Karpas-422 (cell line): ENCODE measurements around the gene DEDD. TPM values are rescaled to one million over a fixed set of nuclear protein-coding genes. Genes with fewer than 3 reads are reported as not detected.

Source experiments
- DNase-seq: peaks from one replicate; pipeline ENCODE4 v3.0.0-alpha.2; 2015
- H2AFZ ChIP-seq: fragments of 200-600 bp; sonication (generic); 2 replicates; pipeline ENCODE4 v1.6.1; 2014; ENCODE audit warnings: antibody characterized with exemption, low read length, mixed read lengths
- H3K27ac ChIP-seq: fragments of 200-600 bp; sonication (generic); 2 replicates; pipeline ENCODE4 v1.5.1; 2014; ENCODE audit warnings: mild to moderate bottlenecking, low read length, moderate library complexity
- H3K27me3 ChIP-seq: fragments of 200-600 bp; sonication (generic); 2 replicates; pipeline ENCODE4 v1.6.1; 2014; ENCODE audit warnings: low read length, mixed read lengths
- H3K36me3 ChIP-seq: fragments of 200-600 bp; sonication (generic); 2 replicates; pipeline ENCODE4 v1.6.1; 2014; ENCODE audit warnings: low read length, mixed read lengths; ENCODE audit not compliant: insufficient read depth
- H3K4me1 ChIP-seq: fragments of 200-600 bp; sonication (generic); 2 replicates; pipeline ENCODE4 v1.6.1; 2014; ENCODE audit warnings: mild to moderate bottlenecking, low read length, mixed read lengths
- H3K4me2 ChIP-seq: fragments of 200-600 bp; sonication (generic); 2 replicates; pipeline ENCODE4 v1.6.1; 2014; ENCODE audit warnings: low read length, low read depth, mild to moderate bottlenecking; ENCODE audit not compliant: poor library complexity, severe bottlenecking
- H3K4me3 ChIP-seq: fragments of 200-600 bp; sonication (generic); 2 replicates; pipeline ENCODE4 v1.5.1; 2014; ENCODE audit warnings: mild to moderate bottlenecking, antibody characterized with exemption, low read length, mixed read lengths
- H3K79me2 ChIP-seq: fragments of 200-600 bp; sonication (generic); 2 replicates; pipeline ENCODE4 v1.6.1; 2014; ENCODE audit warnings: mild to moderate bottlenecking, low read length, mixed read lengths
- H3K9ac ChIP-seq: fragments of 200-600 bp; sonication (generic); 2 replicates; pipeline ENCODE4 v1.6.0; 2014; ENCODE audit warnings: low read length
- H3K9me2 ChIP-seq: fragments of 200-600 bp; sonication (generic), shearing (Covaris generic); replicated peaks from 2 replicates; pipeline ENCODE4 v1.6.0; 2014; ENCODE audit warnings: mild to moderate bottlenecking, low read length, moderate library complexity; ENCODE audit not compliant: insufficient read depth
- H3K9me3 ChIP-seq: fragments of 300-700, 200-600 bp; sonication (generic); 2 replicates; pipeline ENCODE4 v1.6.1; 2014; ENCODE audit warnings: low read length, mixed read lengths
- H4K20me1 ChIP-seq: fragments of 200-600 bp; sonication (generic); 2 replicates; pipeline ENCODE4 v1.6.1; 2014; ENCODE audit warnings: mild to moderate bottlenecking, antibody characterized with exemption, low read length, low read depth; ENCODE audit not compliant: insufficient read depth
- total RNA-seq: library from RNA; depleted of rRNA; stranded (reverse); fragments of >200 nt; shearing (Covaris generic); gene quantifications from 2 replicates; pipeline ENCODE4 v1.2.3, GENCODE V29; 2014; ENCODE audit warnings: low replicate concordance

Gene DEDD
- total RNA-seq, 1 experiment from 2014 or later, result 25.6 TPM

- no peaks in the 10 kb centered on the region for H3K9me2 ChIP-seq
- peak overlapping the region; percentile 97 for H3K4me2 ChIP-seq
- H3K4me1 ChIP-seq, result peaks cover 21% of the 10 kb centered on the region
- H3K79me2 ChIP-seq, result peaks cover 11% of the 10 kb centered on the region
- no peaks in the 10 kb centered on the region for H3K27me3 ChIP-seq
- peak overlapping the region; percentile 84 for H3K4me3 ChIP-seq
- peak overlapping the region; percentile 81 for H3K9ac ChIP-seq
- peaks cover 10% of the 10 kb centered on the region; the same call in 1 of the 2 replicates for H3K36me3 ChIP-seq
- no peaks in the 10 kb centered on the region for H3K9me3 ChIP-seq
- no peaks in the 10 kb centered on the region for H4K20me1 ChIP-seq
- no peak overlapping the region for H3K27ac ChIP-seq
- no peak overlapping the region for H2AFZ ChIP-seq
- peak; percentile 52 for DNase-seq
Measured at GRCh38 chr1:161099090-161099802, 33.2 kb downstream of the DEDD start.

- Histone ChIP-seq H3K79me2 (peaks cover 4% of the 10 kb centered on the region; the same call in 1 of the 2 replicates), H3K4me2 (peak within 1 kb of the TSS; percentile 97), H3K4me1 (peaks cover 21% of the 10 kb centered on the region), H2AFZ (peak within 1 kb of the TSS; percentile 75), H3K4me3 (peak within 1 kb of the TSS; percentile 84), H3K27me3 (no peaks in the 10 kb centered on the region), H3K9ac (peak within 1 kb of the TSS; percentile 81), H3K36me3 (peaks cover 10% of the 10 kb centered on the region; the same call in 1 of the 2 replicates), H3K27ac (peak within 1 kb of the TSS; percentile 71), H3K9me3 (no peaks in the 10 kb centered on the region), H4K20me1 (no peaks in the 10 kb centered on the region), H3K9me2 (no peaks in the 10 kb centered on the region)
- DNase-seq, result peak; percentile 95
Measured at GRCh38 chr1:161098210-161099068, 34.0 kb downstream of the DEDD start, which contains the start of gene KLHDC9. Gene KLHDC9, plus strand, starts transcription at chr1:161098361. Its CDS starts 175 bp downstream, at chr1:161098536.

- H3K27ac ChIP-seq, result no peak overlapping the region
Measured at GRCh38 chr1:161096530-161096929, 35.9 kb downstream of the DEDD start.

GRCh38 chr1:161096015-161096414 is 36.5 kb downstream of the DEDD start:
- Histone ChIP-seq H3K9me2 (no peaks in the 10 kb centered on the region), H4K20me1 (no peaks in the 10 kb centered on the region), H3K27ac (no peak overlapping the region), H2AFZ (no peak overlapping the region), H3K9ac (no peak overlapping the region), H3K79me2 (no peaks in the 10 kb centered on the region), H3K4me3 (no peak overlapping the region), H3K9me3 (no peaks in the 10 kb centered on the region), H3K36me3 (peaks cover 5% of the 10 kb centered on the region; the same call in 1 of the 2 replicates), H3K4me1 (peaks cover 21% of the 10 kb centered on the region), H3K27me3 (no peaks in the 10 kb centered on the region), H3K4me2 (no peak overlapping the region)
- DNase-seq, result no peak

More at GRCh38 chr1:161096530-161096929, 35.9 kb downstream of the DEDD start:
- no peak overlapping the region for H3K4me3 ChIP-seq
- H3K4me1 ChIP-seq, result peaks cover 21% of the 10 kb centered on the region
- no peak overlapping the region for H3K4me2 ChIP-seq
- peaks cover 5% of the 10 kb centered on the region; the same call in 1 of the 2 replicates for H3K36me3 ChIP-seq
- H3K9me2 ChIP-seq, result no peaks in the 10 kb centered on the region
- H3K9ac ChIP-seq, result no peak overlapping the region
- H4K20me1 ChIP-seq, result no peaks in the 10 kb centered on the region
- H3K27me3 ChIP-seq, result no peaks in the 10 kb centered on the region
- no peak for DNase-seq
- H3K79me2 ChIP-seq, result no peaks in the 10 kb centered on the region
- H3K9me3 ChIP-seq, result no peaks in the 10 kb centered on the region
- H2AFZ ChIP-seq, result no peak overlapping the region

- no peaks in the 10 kb centered on the region for H3K79me2 ChIP-seq
Measured at GRCh38 chr1:161095230-161095629, 37.2 kb downstream of the DEDD start.

GRCh38 chr1:161094481-161094880 is 38.0 kb downstream of the DEDD start:
- no peak overlapping the region for H3K27ac ChIP-seq
- no peaks in the 10 kb centered on the region for H4K20me1 ChIP-seq
- no peaks in the 10 kb centered on the region for H3K9me2 ChIP-seq
- DNase-seq, result no peak
- H3K9ac ChIP-seq, result no peak overlapping the region
- H3K4me3 ChIP-seq, result no peak overlapping the region
- H2AFZ ChIP-seq, result no peak overlapping the region
- no peak overlapping the region for H3K4me2 ChIP-seq
- H3K4me1 ChIP-seq, result peaks cover 19% of the 10 kb centered on the region
- no peaks in the 10 kb centered on the region for H3K27me3 ChIP-seq
- no peaks in the 10 kb centered on the region for H3K36me3 ChIP-seq
- no peaks in the 10 kb centered on the region for H3K9me3 ChIP-seq
- no peaks in the 10 kb centered on the region for H3K79me2 ChIP-seq

More at GRCh38 chr1:161095230-161095629, 37.2 kb downstream of the DEDD start:
- Histone ChIP-seq H3K27me3 (no peaks in the 10 kb centered on the region), H3K4me1 (peaks cover 21% of the 10 kb centered on the region), H3K27ac (no peak overlapping the region), H3K9me3 (no peaks in the 10 kb centered on the region), H4K20me1 (no peaks in the 10 kb centered on the region), H3K9me2 (no peaks in the 10 kb centered on the region), H3K4me2 (no peak overlapping the region), H2AFZ (no peak overlapping the region), H3K4me3 (no peak overlapping the region), H3K9ac (no peak overlapping the region), H3K36me3 (peaks cover 4% of the 10 kb centered on the region; the same call in 1 of the 2 replicates)
- no peak for DNase-seq

GRCh38 chr1:161092621-161093028 is 39.8 kb downstream of the DEDD start:
- no peaks in the 10 kb centered on the region for H3K36me3 ChIP-seq
- H3K4me2 ChIP-seq, result no peak overlapping the region
- H3K4me3 ChIP-seq, result no peak overlapping the region
- no peaks in the 10 kb centered on the region for H3K79me2 ChIP-seq
- H4K20me1 ChIP-seq, result no peaks in the 10 kb centered on the region
- no peaks in the 10 kb centered on the region for H3K9me3 ChIP-seq
- no peak overlapping the region for H3K9ac ChIP-seq
- no peak overlapping the region for H2AFZ ChIP-seq
- H3K9me2 ChIP-seq, result no peaks in the 10 kb centered on the region
- H3K27me3 ChIP-seq, result no peaks in the 10 kb centered on the region
- H3K27ac ChIP-seq, result no peak overlapping the region
- no peak for DNase-seq
- peaks cover 4% of the 10 kb centered on the region for H3K4me1 ChIP-seq
